Measurements from ENCODE around the gene TMEM219. TPM values are rescaled to one million over a fixed set of nuclear protein-coding genes. Genes with fewer than 3 reads are reported as not detected.
A peak's percentile ranks its signal among the peaks of the same experiment; 100 is the strongest.

The TMEM219 gene
- polyA plus RNA-seq, 1 of the 3 experiments (the other 2 are of a cell fraction): 101 TPM

DNA sequence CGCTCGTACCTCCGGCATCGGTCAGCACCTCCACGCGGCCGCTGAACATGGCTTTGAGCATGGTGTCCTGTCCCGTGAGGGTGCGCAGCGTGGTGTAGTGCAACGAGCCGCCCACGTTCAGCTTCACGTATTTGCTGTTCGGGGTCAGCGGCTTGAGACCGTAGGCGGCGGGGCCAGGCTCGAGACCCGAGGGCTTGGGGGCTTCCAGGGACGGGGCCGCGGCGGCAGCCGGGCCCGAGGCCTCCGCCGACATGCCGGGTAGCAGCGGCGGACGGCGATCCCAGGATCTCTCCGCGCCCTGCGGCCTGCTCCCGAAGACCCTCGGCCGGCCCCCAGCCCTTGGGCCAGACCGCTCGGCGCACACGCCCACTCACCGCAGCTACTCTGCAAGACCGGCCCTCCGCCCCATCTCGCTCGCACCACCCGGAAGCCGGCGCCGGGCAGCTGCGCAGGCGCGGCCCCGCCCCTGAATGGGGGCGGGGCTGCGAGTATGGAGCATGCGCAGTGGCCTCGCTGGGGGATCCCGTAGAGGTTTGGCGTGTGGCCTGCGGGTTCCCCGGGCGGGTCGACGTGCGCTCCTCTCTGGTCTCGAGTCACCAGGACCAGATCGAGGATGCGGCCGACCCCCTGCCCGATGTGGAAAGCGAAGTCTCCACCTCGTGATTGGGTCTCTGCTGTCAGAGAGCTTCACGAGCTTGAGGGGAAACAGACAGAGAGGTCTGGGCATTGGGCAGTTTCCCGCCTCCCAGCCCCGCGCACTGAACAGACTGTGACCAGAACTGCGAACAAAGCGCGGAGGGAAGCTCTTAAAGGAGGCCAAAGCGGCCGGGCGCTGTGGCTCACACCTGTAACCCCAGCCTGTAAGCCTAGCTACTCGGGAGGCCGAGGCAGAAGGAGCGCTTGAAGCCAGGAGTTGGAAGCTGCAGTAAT, 35.8 kb upstream of the TMEM219 start, which contains the start of gene KCTD13 (continued):
- TF ChIP-seq, protein P1, sequence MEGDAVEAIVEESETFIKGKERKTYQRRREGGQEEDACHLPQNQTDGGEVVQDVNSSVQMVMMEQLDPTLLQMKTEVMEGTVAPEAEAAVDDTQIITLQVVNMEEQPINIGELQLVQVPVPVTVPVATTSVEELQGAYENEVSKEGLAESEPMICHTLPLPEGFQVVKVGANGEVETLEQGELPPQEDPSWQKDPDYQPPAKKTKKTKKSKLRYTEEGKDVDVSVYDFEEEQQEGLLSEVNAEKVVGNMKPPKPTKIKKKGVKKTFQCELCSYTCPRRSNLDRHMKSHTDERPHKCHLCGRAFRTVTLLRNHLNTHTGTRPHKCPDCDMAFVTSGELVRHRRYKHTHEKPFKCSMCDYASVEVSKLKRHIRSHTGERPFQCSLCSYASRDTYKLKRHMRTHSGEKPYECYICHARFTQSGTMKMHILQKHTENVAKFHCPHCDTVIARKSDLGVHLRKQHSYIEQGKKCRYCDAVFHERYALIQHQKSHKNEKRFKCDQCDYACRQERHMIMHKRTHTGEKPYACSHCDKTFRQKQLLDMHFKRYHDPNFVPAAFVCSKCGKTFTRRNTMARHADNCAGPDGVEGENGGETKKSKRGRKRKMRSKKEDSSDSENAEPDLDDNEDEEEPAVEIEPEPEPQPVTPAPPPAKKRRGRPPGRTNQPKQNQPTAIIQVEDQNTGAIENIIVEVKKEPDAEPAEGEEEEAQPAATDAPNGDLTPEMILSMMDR (IDR thresholded peaks at IDR 0.05): no peak
- TF ChIP-seq, protein P2, sequence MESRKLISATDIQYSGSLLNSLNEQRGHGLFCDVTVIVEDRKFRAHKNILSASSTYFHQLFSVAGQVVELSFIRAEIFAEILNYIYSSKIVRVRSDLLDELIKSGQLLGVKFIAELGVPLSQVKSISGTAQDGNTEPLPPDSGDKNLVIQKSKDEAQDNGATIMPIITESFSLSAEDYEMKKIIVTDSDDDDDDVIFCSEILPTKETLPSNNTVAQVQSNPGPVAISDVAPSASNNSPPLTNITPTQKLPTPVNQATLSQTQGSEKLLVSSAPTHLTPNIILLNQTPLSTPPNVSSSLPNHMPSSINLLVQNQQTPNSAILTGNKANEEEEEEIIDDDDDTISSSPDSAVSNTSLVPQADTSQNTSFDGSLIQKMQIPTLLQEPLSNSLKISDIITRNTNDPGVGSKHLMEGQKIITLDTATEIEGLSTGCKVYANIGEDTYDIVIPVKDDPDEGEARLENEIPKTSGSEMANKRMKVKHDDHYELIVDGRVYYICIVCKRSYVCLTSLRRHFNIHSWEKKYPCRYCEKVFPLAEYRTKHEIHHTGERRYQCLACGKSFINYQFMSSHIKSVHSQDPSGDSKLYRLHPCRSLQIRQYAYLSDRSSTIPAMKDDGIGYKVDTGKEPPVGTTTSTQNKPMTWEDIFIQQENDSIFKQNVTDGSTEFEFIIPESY (IDR thresholded peaks at IDR 0.05; ENCODE audit: borderline replicate concordance, low read depth): no peak
- TF ChIP-seq, protein P3, sequence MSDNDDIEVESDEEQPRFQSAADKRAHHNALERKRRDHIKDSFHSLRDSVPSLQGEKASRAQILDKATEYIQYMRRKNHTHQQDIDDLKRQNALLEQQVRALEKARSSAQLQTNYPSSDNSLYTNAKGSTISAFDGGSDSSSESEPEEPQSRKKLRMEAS (IDR thresholded peaks at IDR 0.05; ENCODE audit: low read depth): peak; percentile 78
- no peak for TF ChIP-seq JUND (IDR thresholded peaks at IDR 0.05)
- peak; percentile 74 for TF ChIP-seq TAF1 (IDR thresholded peaks at IDR 0.05; ENCODE audit: borderline replicate concordance, low read depth, low read length)
- no peak for TF ChIP-seq FOXM1 (IDR thresholded peaks at IDR 0.05; ENCODE audit: low read depth)
- no peak for TF ChIP-seq TEAD4 (IDR thresholded peaks at IDR 0.05; ENCODE audit: borderline replicate concordance, insufficient read depth)
- 0 out of 2 replicates have a peak, but pooled peaks have one; percentile 5 for TF ChIP-seq SMC3 (IDR thresholded peaks at IDR 0.05; ENCODE audit: low read depth, low read length)
- TF ChIP-seq SIN3A (IDR thresholded peaks at IDR 0.05; ENCODE audit: borderline replicate concordance, low read depth, low read length): no peak; the same call in 1 of the 2 replicates
- TF ChIP-seq FOXJ3 (CRISPR knock-in tag; IDR thresholded peaks at IDR 0.05): no peak
- TF ChIP-seq RXRA (IDR thresholded peaks at IDR 0.05; ENCODE audit: borderline replicate concordance, low read depth): no peak
- no peak for TF ChIP-seq FOSL2 (IDR thresholded peaks at IDR 0.05; ENCODE audit: borderline replicate concordance, low read depth)
- no peak; the same call in 1 of the 2 replicates for TF ChIP-seq TCF12 (IDR thresholded peaks at IDR 0.05)
- TF ChIP-seq POLR2AphosphoS5 (IDR thresholded peaks at IDR 0.05; ENCODE audit: low read depth, low read length): peak; percentile 96
- 0 out of 2 replicates have a peak, but pooled peaks have one; percentile 12 for TF ChIP-seq RFX5 (IDR thresholded peaks at IDR 0.05; ENCODE audit: low read length)
- TF ChIP-seq EP300 (IDR thresholded peaks at IDR 0.05; ENCODE audit: borderline replicate concordance in 1 of 2, low read depth in 1 of 2, low read length in 1 of 2): no peak; a peak in 1 of 4 replicates

All from SK-N-SH (cell line).